Umbilical cord (tissue), 2 donors: ENCODE data around the gene GP2. TPM values are rescaled to one million over a fixed set of nuclear protein-coding genes. Genes with fewer than 3 reads are reported as not detected.
"Not testable (repeated sequence)": the region's sequence is repeated elsewhere in the genome, so short reads cannot be mapped to it uniquely, and the experiment has no call there.

Experiments
- DNase-seq: peaks from one replicate; pipeline ENCODE4 v3.0.0-alpha.2; 2015; ENCODE audit warnings: low spot score
- total RNA-seq: library from RNA; depleted of rRNA; stranded (reverse); fragments of >200 nt; gene quantifications from one replicate; pipeline ENCODE4 v1.2.3, GENCODE V29; 2014; ENCODE audit warnings: low replicate concordance; ENCODE audit not compliant: insufficient read depth

Gene GP2
- total RNA-seq, 1 donor from 2014 or later = not detected

GRCh38 chr16:20325005-20325404 lies 2.3 kb downstream of the GP2 start:
- no peak for DNase-seq

- no peak for DNase-seq
Measured at GRCh38 chr16:20323591-20324117, 3.7 kb downstream of the GP2 start.

DNA sequence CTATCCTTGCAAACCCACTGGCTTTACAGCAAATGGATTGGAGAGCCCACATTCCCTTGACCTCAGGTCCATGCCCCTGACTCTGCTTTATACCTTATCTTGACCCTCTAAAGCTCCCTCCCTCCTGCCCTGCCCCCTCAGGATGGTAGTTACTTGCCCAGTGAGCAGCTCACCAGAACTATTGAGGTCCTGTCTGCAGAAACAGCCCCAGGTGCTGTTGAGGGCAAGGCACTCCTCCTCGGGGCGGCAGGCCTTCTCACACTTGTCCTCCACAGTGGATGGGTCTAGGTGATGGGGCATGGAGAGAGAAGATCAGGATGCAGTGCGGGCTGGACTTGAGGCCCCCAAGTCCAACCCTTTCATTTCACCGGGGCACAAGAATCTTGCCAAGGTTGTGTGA lies 4.6 kb downstream of the GP2 start:
- DNase-seq = no peak

- DNase-seq = no peak
Measured at GRCh38 chr16:20321671-20322070, 5.6 kb downstream of the GP2 start.

- DNase-seq = not testable (repeated sequence)
Measured at GRCh38 chr16:20321051-20321450, 6.3 kb downstream of the GP2 start.

DNA sequence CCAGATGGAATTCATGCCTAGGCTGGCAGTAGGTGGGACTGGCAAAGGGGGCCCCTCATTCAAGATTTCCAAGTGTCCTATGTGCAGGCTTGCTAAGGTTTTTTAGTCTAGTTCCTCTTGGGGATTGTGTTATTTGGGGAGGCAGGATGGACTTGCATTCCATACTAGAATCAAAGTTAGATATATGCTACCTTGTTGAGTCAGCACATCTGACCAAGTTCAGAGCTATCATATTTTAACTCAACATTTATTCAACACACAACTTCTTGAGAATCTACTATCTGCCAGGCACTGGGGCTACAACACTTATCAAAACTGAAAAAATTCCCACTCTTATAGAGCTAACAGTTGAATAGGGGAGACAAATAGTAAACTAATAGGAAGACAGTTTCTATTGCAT lies 6.7 kb downstream of the GP2 start:
- no peak for DNase-seq

GRCh38 chr16:20320178-20320577 lies 7.1 kb downstream of the GP2 start:
- no peak for DNase-seq

- no peak for DNase-seq
Measured at GRCh38 chr16:20319406-20319805, 7.9 kb downstream of the GP2 start.

DNA sequence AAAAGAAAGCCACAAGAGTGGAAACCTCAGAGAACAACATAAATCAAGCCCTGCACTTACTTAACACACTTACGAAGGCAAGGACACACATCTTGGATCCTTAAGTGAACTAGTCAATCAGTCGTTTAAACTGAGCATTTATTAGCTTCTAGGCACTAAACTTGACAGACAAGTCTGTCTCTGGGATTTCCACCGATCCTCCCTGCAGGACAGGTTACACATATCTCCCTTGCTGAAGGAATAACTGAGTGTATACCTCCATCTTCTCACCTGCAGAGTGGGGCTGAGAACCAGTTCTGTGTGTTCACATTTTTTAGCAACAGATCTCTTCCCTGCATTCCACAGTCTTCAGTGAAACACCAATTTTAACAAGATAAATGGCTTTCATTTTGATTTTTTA lies 8.9 kb downstream of the GP2 start:
- no peak for DNase-seq

DNA sequence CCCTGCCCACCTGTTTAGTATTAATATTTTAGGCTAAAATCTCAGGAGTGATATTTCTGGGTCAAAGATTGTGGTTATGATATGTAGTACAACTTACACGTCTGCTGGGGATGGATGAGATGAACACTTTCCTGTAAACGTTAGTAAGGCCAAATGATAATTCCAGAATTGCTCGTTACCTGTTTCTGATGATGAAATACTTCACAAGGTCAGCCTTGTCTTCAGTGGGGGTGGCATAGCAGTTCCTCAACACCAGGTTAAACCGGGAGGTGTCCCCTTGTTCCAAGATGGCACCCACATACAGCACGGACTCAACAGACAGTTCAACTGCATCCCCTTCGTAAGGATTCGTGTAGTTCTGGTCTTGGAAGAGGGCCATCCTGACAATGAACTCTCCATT lies 9.3 kb downstream of the GP2 start:
- DNase-seq = no peak

GRCh38 chr16:20317117-20317516 lies 10.2 kb downstream of the GP2 start:
- DNase-seq = no peak

- DNase-seq = no peak
Measured at GRCh38 chr16:20316715-20317114, 10.6 kb downstream of the GP2 start.

GRCh38 chr16:20315764-20316163 lies 11.5 kb downstream of the GP2 start:
- DNase-seq = no peak

DNA sequence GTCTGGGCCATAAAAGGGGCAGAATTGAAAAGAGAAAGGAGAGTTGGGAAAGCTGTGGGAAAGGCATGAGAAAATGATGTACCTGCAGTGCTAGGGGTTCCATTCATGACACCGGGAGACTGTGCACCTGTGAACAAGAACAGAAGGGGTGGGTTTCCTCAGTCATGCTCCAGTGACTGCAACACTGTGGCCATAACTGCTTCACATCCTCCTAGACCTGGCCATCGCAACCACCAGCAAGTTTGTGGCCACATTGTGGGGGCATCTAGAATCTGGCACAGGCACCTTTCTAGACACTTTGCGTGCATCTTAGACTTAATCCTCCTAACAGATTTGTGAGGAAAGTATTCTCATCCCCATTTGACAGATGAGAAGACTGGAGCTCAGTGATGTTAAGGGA lies 12.7 kb downstream of the GP2 start:
- no peak for DNase-seq

DNA sequence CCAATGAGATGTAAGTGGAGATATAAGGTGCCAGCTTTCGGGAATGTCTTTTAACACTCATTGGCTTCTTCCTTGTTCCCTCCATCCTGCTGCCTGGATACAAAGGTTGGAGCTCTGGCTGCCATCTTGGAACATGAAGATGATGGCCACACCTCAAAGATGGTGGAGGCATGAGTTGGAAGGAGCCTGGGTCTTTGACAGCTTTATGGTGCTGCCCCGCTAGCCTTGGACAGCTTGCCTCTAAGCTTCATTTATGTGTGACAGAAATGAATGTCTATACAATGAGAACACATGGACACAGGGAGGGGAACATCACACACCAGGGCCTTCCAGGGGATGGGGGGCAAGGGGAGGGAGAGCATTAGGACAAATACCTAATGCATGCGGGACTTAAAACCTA lies 13.6 kb downstream of the GP2 start:
- no peak for DNase-seq

GRCh38 chr16:20312536-20313095 lies 14.7 kb downstream of the GP2 start:
- DNase-seq = not testable (repeated sequence)

DNA sequence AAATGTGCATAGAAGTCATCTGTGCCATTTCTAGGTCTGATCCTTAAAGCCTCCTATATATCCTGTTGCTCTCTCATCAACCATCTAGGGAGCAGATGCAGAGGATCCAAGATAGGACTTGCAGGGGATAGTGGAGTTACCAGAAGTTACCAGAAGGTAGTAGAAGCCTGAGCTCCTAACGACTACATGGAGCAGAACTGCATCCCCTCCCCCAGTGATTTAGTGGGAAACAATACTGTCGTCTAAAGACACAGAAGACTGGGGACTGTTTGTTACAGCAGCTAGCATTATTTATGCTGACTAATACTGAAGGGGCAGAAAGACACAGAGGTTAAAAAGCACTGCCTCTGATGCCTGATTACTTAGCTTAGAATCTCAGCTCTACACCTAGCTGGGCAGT lies 15.8 kb downstream of the GP2 start:
- no peak for DNase-seq

DNA sequence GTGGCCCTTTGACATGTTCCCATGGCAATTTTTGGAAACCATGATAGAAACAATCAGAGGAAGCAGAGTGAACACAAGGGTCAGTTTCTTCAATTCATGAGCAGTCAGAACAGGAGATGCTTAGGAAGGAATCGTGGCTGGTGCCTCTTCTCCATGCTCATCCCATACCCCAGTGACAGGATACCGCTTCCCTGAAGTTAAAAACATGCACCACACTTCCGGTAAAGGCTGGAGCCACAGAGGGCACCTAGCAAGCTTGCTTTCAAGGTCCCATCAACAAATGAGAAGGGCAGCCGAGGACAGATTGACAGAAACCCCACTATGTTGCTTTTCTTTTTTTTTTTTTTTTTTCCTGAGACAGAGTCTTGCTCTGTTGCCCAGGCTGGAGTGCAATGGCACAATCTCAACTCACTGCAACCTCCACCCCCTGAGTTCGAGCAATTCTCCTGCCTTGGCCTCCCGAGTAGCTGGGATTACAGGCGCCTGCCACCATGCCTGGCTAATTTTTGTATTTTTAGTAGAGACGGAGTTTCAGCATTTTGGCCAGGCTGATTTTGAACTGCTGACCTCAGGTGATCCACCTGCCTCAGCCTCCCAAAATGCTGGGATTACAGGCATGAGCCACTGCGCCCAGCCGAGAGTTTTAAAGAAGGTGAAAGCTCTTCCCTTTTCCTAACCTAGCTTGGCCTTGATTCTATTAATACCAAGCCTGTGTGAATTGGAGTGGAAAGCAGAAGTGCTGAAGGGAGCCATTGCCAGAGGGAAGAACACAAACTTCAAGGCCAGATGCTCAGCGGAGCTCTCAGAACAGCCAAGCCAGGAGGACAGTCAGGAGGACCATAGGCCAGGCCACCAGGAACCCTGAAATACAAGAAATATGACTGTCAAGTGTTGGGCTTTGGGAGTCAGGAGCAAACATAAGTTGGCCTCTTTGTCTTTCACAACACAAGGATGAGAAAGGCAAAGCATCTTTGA lies 16.6 kb downstream of the GP2 start:
- DNase-seq = no peak

- no peak for DNase-seq
Measured at GRCh38 chr16:20309786-20310185, 17.5 kb downstream of the GP2 start.

GRCh38 chr16:20308801-20309590 lies 18.3 kb downstream of the GP2 start:
- DNase-seq = no peak

DNA sequence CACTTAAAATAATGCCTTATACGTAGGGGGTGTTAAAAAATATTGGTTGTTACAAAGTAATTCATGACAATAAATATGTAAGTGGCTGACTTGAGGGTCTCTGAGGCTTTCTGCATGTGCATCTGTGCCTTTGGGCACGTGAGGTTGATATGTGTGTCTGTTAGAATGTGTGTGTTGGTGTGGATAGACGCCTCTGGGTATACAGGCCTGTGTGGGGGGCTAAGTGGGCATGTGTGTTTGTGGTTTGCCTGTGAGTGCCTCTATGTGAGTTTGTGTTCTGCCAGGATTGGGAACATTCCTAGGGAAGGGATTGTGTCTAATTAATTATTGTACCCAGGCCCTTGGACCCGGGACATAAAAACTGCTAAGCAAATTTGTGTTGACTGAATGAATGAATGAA lies 19.0 kb downstream of the GP2 start:
- no peak for DNase-seq

- no peak for DNase-seq
Measured at GRCh38 chr16:20307791-20308190, 19.5 kb downstream of the GP2 start.
